Endodermal cell (in vitro differentiated cells): ENCODE data around the gene SLC9A8. TPM values are rescaled to one million over a fixed set of nuclear protein-coding genes. Genes with fewer than 3 reads are reported as not detected.

Experiments
- DNase-seq: peaks from one replicate; pipeline ENCODE4 v3.0.0-alpha.2; 2017
- H3K27ac ChIP-seq: 2 replicates; pipeline ENCODE4 v1.5.1; 2013; ENCODE audit warnings: mild to moderate bottlenecking, low read depth, low read length, moderate library complexity
- H3K27me3 ChIP-seq: 2 replicates; pipeline ENCODE4 v1.6.1; 2013; ENCODE audit warnings: mild to moderate bottlenecking, low read length, moderate library complexity; ENCODE audit not compliant: insufficient read depth, control insufficient read depth, poor library complexity, severe bottlenecking
- H3K36me3 ChIP-seq: 2 replicates; pipeline ENCODE4 v1.7.0; 2013; ENCODE audit warnings: mild to moderate bottlenecking, low read length, moderate library complexity; ENCODE audit not compliant: control insufficient read depth, insufficient read depth
- H3K4me1 ChIP-seq: one replicate; pipeline ENCODE4 v1.7.0; 2013; ENCODE audit warnings: low read length; ENCODE audit not compliant: control insufficient read depth, insufficient read depth
- H3K4me3 ChIP-seq: 2 replicates; pipeline ENCODE4 v1.5.1; 2013; ENCODE audit warnings: mild to moderate bottlenecking, low read length, moderate library complexity
- H3K9ac ChIP-seq: 2 replicates; pipeline ENCODE4 v1.6.1; 2013; ENCODE audit warnings: mild to moderate bottlenecking, low read length, moderate library complexity; ENCODE audit not compliant: poor library complexity, severe bottlenecking; ENCODE audit errors: extremely low read depth
- H3K9me3 ChIP-seq: 2 replicates; pipeline ENCODE4 v1.6.1; 2013; ENCODE audit warnings: mild to moderate bottlenecking, low read length, moderate library complexity; ENCODE audit not compliant: control insufficient read depth
- H3K27ac Mint-ChIP-seq: 2 replicates; pipeline ENCODE4 v1.8.0; 2020; ENCODE audit warnings: mixed read lengths
- H3K27me3 Mint-ChIP-seq: 2 replicates; pipeline ENCODE4 v1.8.0; 2021; ENCODE audit warnings: mild to moderate bottlenecking, mixed read lengths; ENCODE audit not compliant: insufficient read depth
- H3K36me3 Mint-ChIP-seq: 2 replicates; pipeline ENCODE4 v1.8.0; 2020; ENCODE audit warnings: low read depth, mixed read lengths
- H3K4me1 Mint-ChIP-seq: 2 replicates; pipeline ENCODE4 v1.8.0; 2020; ENCODE audit warnings: mixed read lengths
- H3K4me3 Mint-ChIP-seq: 2 replicates; pipeline ENCODE4 v1.8.0; 2020; ENCODE audit warnings: mild to moderate bottlenecking, moderate library complexity, mixed read lengths
- H3K9me3 Mint-ChIP-seq: 2 replicates; pipeline ENCODE4 v1.8.0; 2020; ENCODE audit warnings: mild to moderate bottlenecking, mixed read lengths
- CTCF ChIP-seq: fragments of 200-600 bp; sonication (generic); conservative IDR thresholded peaks from 2 replicates; pipeline ENCODE4 v1.5.0; 2021; ENCODE audit warnings: antibody characterized with exemption, mild to moderate bottlenecking
- WGBS, 2 experiments: methylation state at CpG; one replicate each; pipeline versions ENCODE4 v1.1.5 to v1.1.7; 2013; ENCODE audit warnings: missing lambda C conversion rate in 2 of 2, mixed read lengths in 1 of 2; ENCODE audit not compliant: insufficient coverage in 1 of 2, insufficient read length in 1 of 2; 5-methylcytosine and 5-hydroxymethylcytosine counted together
- total RNA-seq, 2 donors: library from RNA; stranded (reverse); fragmentation: NEBNext Ultra II Directional in 1 of 2; extraction: Animal tissue kit (Norgen Biotek cat#: 25700) in 1 of 2; gene quantifications; 2 replicates in 1 of 2; 3 replicates in 1 of 2; pipeline ENCODE4 v1.2.1, GENCODE V29; 2021

SLC9A8 gene
- total RNA-seq, 2 donors from 2014 or later = 8.6 to 10.3 TPM

GRCh38 chr20:49765413-49765736 lies 47.3 kb upstream of the SLC9A8 start:
- WGBS, 2 experiments = 91 to 94% methylated on average over 4 to 5 of the region's 5 CpGs
- Mint-ChIP-seq H3K4me1 (peaks cover 41% of the 10 kb centered on the region), H3K27ac (no peak overlapping the region), H3K27me3 (no peaks in the 10 kb centered on the region), H3K9me3 (peaks cover 5% of the 10 kb centered on the region), H3K4me3 (no peak overlapping the region), H3K36me3 (no peaks in the 10 kb centered on the region)
- peaks cover 9% of the 10 kb centered on the region for H3K9me3 ChIP-seq
- no peak for DNase-seq
- H3K4me3 ChIP-seq = no peak overlapping the region
- H3K36me3 ChIP-seq = no peaks in the 10 kb centered on the region
- no peak overlapping the region for H3K9ac ChIP-seq
- H3K27me3 ChIP-seq = no peaks in the 10 kb centered on the region
- H3K4me1 ChIP-seq = peaks cover 7% of the 10 kb centered on the region
- no peak overlapping the region for H3K27ac ChIP-seq
- TF ChIP-seq CTCF = no peak

GRCh38 chr20:49765846-49766541 lies 46.6 kb upstream of the SLC9A8 start:
- Histone ChIP-seq H3K27me3 (no peaks in the 10 kb centered on the region), H3K4me3 (no peak overlapping the region), H3K27ac (no peak overlapping the region), H3K36me3 (no peaks in the 10 kb centered on the region), H3K9ac (no peak overlapping the region), H3K4me1 (peaks cover 7% of the 10 kb centered on the region), H3K9me3 (peaks cover 9% of the 10 kb centered on the region)
- Mint-ChIP-seq H3K4me3 (no peak overlapping the region), H3K27ac (peak overlapping the region; percentile 17), H3K4me1 (peaks cover 41% of the 10 kb centered on the region), H3K27me3 (peaks cover 2% of the 10 kb centered on the region), H3K9me3 (peaks cover 5% of the 10 kb centered on the region), H3K36me3 (no peaks in the 10 kb centered on the region)
- WGBS, 2 experiments = 90 to 100% methylated on average over 1 to 2 of the region's 2 CpGs
- DNase-seq = no peak
- TF ChIP-seq CTCF = no peak

GRCh38 chr20:49766979-49767521 lies 45.6 kb upstream of the SLC9A8 start:
- peaks cover 5% of the 10 kb centered on the region for H3K9me3 Mint-ChIP-seq
- H3K36me3 Mint-ChIP-seq = no peaks in the 10 kb centered on the region
- Histone ChIP-seq H3K9ac (no peak overlapping the region), H3K27ac (no peak overlapping the region), H3K4me1 (peaks cover 8% of the 10 kb centered on the region), H3K9me3 (peaks cover 9% of the 10 kb centered on the region), H3K36me3 (no peaks in the 10 kb centered on the region), H3K4me3 (no peak overlapping the region), H3K27me3 (no peaks in the 10 kb centered on the region)
- no peak overlapping the region for H3K27ac Mint-ChIP-seq
- peaks cover 34% of the 10 kb centered on the region for H3K4me1 Mint-ChIP-seq
- no peak overlapping the region for H3K4me3 Mint-ChIP-seq
- peaks cover 2% of the 10 kb centered on the region for H3K27me3 Mint-ChIP-seq
- no peak for DNase-seq
- TF ChIP-seq CTCF = no peak
- 95 to 96% methylated on average over 4 of the region's 4 CpGs for WGBS, 2 experiments
